ENCODE results near the gene ANK3. TPM values are rescaled to one million over a fixed set of nuclear protein-coding genes. Genes with fewer than 3 reads are reported as not detected.

ANK3 gene
- polyA plus RNA-seq, 1 donor from 2014 or later = 114 TPM

DNA sequence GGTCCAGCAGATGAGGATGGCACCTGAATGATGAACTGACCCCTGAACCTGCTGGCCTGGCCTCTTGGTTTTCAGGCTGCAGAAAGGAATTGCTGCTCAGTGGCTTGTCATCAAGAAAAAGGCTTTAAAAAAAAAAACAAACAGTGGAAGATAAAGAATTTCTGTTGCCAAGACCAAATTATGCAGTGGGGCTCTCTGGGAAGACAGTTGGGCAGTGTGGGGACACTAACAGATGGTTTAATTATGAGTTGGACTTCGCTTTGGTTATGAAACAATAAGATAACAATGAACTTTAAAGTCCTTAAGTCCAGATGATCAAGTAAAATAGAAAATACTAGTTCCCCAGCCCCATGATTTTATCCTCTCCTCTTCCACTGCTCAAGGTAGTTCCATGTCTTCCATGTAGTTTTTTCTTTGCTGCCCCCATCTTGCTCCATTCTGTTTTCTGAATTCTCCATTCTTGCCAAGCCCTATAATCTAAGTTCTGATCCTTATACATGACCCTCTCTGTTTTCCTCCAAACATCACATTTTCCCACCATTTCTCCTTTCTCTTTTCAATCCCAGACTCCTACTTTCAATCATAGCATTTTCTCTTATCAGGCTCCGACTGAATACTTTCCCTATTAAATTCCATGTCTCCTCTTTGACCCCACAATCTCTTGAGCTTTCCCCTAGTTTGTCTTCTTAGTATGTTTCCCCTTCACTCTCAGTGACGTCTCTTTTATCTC is 52.6 kb downstream of the ANK3 start:
- H3K27ac ChIP-seq (ENCODE audit: low read length) = no peak overlapping the region
- H3K9me2 ChIP-seq (ENCODE audit: insufficient read depth, low read length) = no peaks in the 10 kb centered on the region
- no peaks in the 10 kb centered on the region for H3K27me3 ChIP-seq (ENCODE audit: insufficient read depth, low read depth, low read length)
- no peaks in the 10 kb centered on the region for H3K36me3 ChIP-seq (ENCODE audit: insufficient read depth, low read length)
- peaks cover 4% of the 10 kb centered on the region for H3K79me2 ChIP-seq (replicated peaks; ENCODE audit: insufficient read depth, low read length)
- H3K9ac ChIP-seq (ENCODE audit: low read length) = no peak overlapping the region
- no peak overlapping the region for H2AFZ ChIP-seq (ENCODE audit: low read depth, low read length)
- H3K4me3 ChIP-seq (ENCODE audit: low read length) = no peak overlapping the region
- no peaks in the 10 kb centered on the region for H3F3A ChIP-seq (ENCODE audit: insufficient read depth, low read length, poor library complexity, severe bottlenecking)
- TF ChIP-seq EZH2 (IDR thresholded peaks at IDR 0.05; ENCODE audit: borderline replicate concordance, insufficient read depth, low read length, poor library complexity, severe bottlenecking) (no peak), RAD21 (conservative IDR thresholded peaks at IDR 0.05) (no peak), SMC3 (conservative IDR thresholded peaks at IDR 0.05; ENCODE audit: poor library complexity) (no peak), MXI1 (conservative IDR thresholded peaks at IDR 0.05; ENCODE audit: poor library complexity, severe bottlenecking) (no peak), TAF1 (IDR thresholded peaks at IDR 0.05; ENCODE audit: low read depth) (no peak), POLR2AphosphoS5 (IDR thresholded peaks at IDR 0.05) (no peak), EP300 (conservative IDR thresholded peaks at IDR 0.05; ENCODE audit: poor library complexity, severe bottlenecking) (no peak)
- TF ChIP-seq, protein P1, sequence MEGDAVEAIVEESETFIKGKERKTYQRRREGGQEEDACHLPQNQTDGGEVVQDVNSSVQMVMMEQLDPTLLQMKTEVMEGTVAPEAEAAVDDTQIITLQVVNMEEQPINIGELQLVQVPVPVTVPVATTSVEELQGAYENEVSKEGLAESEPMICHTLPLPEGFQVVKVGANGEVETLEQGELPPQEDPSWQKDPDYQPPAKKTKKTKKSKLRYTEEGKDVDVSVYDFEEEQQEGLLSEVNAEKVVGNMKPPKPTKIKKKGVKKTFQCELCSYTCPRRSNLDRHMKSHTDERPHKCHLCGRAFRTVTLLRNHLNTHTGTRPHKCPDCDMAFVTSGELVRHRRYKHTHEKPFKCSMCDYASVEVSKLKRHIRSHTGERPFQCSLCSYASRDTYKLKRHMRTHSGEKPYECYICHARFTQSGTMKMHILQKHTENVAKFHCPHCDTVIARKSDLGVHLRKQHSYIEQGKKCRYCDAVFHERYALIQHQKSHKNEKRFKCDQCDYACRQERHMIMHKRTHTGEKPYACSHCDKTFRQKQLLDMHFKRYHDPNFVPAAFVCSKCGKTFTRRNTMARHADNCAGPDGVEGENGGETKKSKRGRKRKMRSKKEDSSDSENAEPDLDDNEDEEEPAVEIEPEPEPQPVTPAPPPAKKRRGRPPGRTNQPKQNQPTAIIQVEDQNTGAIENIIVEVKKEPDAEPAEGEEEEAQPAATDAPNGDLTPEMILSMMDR (IDR thresholded peaks at IDR 0.05; ENCODE audit: poor library complexity, severe bottlenecking) = no peak
- TF ChIP-seq, protein P2, sequence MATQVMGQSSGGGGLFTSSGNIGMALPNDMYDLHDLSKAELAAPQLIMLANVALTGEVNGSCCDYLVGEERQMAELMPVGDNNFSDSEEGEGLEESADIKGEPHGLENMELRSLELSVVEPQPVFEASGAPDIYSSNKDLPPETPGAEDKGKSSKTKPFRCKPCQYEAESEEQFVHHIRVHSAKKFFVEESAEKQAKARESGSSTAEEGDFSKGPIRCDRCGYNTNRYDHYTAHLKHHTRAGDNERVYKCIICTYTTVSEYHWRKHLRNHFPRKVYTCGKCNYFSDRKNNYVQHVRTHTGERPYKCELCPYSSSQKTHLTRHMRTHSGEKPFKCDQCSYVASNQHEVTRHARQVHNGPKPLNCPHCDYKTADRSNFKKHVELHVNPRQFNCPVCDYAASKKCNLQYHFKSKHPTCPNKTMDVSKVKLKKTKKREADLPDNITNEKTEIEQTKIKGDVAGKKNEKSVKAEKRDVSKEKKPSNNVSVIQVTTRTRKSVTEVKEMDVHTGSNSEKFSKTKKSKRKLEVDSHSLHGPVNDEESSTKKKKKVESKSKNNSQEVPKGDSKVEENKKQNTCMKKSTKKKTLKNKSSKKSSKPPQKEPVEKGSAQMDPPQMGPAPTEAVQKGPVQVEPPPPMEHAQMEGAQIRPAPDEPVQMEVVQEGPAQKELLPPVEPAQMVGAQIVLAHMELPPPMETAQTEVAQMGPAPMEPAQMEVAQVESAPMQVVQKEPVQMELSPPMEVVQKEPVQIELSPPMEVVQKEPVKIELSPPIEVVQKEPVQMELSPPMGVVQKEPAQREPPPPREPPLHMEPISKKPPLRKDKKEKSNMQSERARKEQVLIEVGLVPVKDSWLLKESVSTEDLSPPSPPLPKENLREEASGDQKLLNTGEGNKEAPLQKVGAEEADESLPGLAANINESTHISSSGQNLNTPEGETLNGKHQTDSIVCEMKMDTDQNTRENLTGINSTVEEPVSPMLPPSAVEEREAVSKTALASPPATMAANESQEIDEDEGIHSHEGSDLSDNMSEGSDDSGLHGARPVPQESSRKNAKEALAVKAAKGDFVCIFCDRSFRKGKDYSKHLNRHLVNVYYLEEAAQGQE (IDR thresholded peaks at IDR 0.05; ENCODE audit: borderline replicate concordance) = no peak
- H3K9me3 ChIP-seq (ENCODE audit: low read length) = no peaks in the 10 kb centered on the region
- H3K4me2 ChIP-seq (ENCODE audit: low read length) = no peak overlapping the region
- H4K20me1 ChIP-seq (ENCODE audit: insufficient read depth) = peaks cover 8% of the 10 kb centered on the region

DNA sequence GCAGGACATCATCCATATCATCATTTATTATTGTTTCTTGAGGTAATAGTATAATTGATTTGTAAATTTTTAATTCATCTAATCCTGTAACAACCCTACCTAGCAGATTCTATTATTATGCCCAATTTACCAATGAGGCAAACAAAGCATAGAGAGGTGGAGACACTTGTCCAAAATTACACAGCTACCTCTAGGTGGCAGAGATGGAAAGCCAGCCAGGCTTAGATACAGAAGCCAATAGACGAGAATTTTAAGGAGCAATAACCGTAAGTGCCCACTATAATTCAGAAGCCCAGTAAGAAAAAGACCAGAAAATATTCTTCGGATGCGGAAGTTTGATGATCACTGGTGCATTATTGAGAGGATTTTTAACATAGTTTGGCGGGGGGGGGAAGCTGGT is 54.0 kb downstream of the ANK3 start:
- Histone ChIP-seq H3F3A (ENCODE audit: insufficient read depth, low read length, poor library complexity, severe bottlenecking) (no peaks in the 10 kb centered on the region), H3K9ac (ENCODE audit: low read length) (no peak overlapping the region), H3K9me2 (ENCODE audit: insufficient read depth, low read length) (no peaks in the 10 kb centered on the region), H3K4me2 (ENCODE audit: low read length) (no peak overlapping the region), H3K27ac (ENCODE audit: low read length) (no peak overlapping the region), H3K4me3 (ENCODE audit: low read length) (no peak overlapping the region), H3K36me3 (ENCODE audit: insufficient read depth, low read length) (no peaks in the 10 kb centered on the region), H2AFZ (ENCODE audit: low read depth, low read length) (no peak overlapping the region), H4K20me1 (ENCODE audit: insufficient read depth) (peaks cover 8% of the 10 kb centered on the region), H3K79me2 (replicated peaks; ENCODE audit: insufficient read depth, low read length) (peaks cover 4% of the 10 kb centered on the region), H3K27me3 (ENCODE audit: insufficient read depth, low read depth, low read length) (no peaks in the 10 kb centered on the region), H3K9me3 (ENCODE audit: low read length) (no peaks in the 10 kb centered on the region)
- TF ChIP-seq, protein P1 (IDR thresholded peaks at IDR 0.05; ENCODE audit: poor library complexity, severe bottlenecking) = no peak
- no peak for TF ChIP-seq RAD21 (conservative IDR thresholded peaks at IDR 0.05)
- TF ChIP-seq POLR2AphosphoS5 (IDR thresholded peaks at IDR 0.05) = no peak
- TF ChIP-seq TAF1 (IDR thresholded peaks at IDR 0.05; ENCODE audit: low read depth) = no peak
- no peak for TF ChIP-seq MXI1 (conservative IDR thresholded peaks at IDR 0.05; ENCODE audit: poor library complexity, severe bottlenecking)
- no peak for TF ChIP-seq EP300 (conservative IDR thresholded peaks at IDR 0.05; ENCODE audit: poor library complexity, severe bottlenecking)
- no peak for TF ChIP-seq SMC3 (conservative IDR thresholded peaks at IDR 0.05; ENCODE audit: poor library complexity)
- TF ChIP-seq EZH2 (IDR thresholded peaks at IDR 0.05; ENCODE audit: borderline replicate concordance, insufficient read depth, low read length, poor library complexity, severe bottlenecking) = no peak
